GM23338 (cell line): ENCODE data around the gene AHR. TPM values are rescaled to one million over a fixed set of nuclear protein-coding genes. Genes with fewer than 3 reads are reported as not detected.

Experiments
- ATAC-seq: fragments of 200-7000 bp; cut with Tn5 transposase; 3 replicates; pipeline ENCODE4 v1.9.1; 2020
- DNase-seq: peaks from one replicate; pipeline ENCODE4 v3.0.0-alpha.2; 2015; ENCODE audit warnings: low spot score
- H2AFZ ChIP-seq: fragments of 200-600 bp; sonication (generic); 2 replicates; pipeline ENCODE4 v1.8.0; 2016; ENCODE audit warnings: antibody characterized with exemption, mild to moderate bottlenecking, moderate library complexity
- H3F3A ChIP-seq: fragments of 200-600 bp; sonication (generic); replicated peaks from 2 replicates; pipeline ENCODE4 v1.8.0; 2017; ENCODE audit warnings: antibody characterized with exemption, mixed run types, low read depth
- H3K27ac ChIP-seq: fragments of 200-600 bp; sonication (generic); 2 replicates; pipeline ENCODE4 v1.6.1; 2016; ENCODE audit warnings: low read depth
- H3K27me3 ChIP-seq: fragments of 200-600 bp; sonication (generic); 2 replicates; pipeline ENCODE4 v1.8.0; 2016; ENCODE audit warnings: mild to moderate bottlenecking, mixed run types, moderate library complexity; ENCODE audit not compliant: insufficient read depth
- H3K36me3 ChIP-seq: fragments of 200-600 bp; sonication (generic); 2 replicates; pipeline ENCODE4 v1.8.0; 2016; ENCODE audit warnings: mild to moderate bottlenecking; ENCODE audit not compliant: insufficient read depth
- H3K4me1 ChIP-seq: fragments of 200-600 bp; sonication (generic); 2 replicates; pipeline ENCODE4 v1.8.0; 2016; ENCODE audit warnings: mild to moderate bottlenecking, moderate library complexity; ENCODE audit not compliant: insufficient read depth
- H3K4me2 ChIP-seq: fragments of 200-600 bp; sonication (generic); 2 replicates; pipeline ENCODE4 v1.7.1; 2017; ENCODE audit warnings: mixed run types
- H3K4me3 ChIP-seq: fragments of 200-600 bp; sonication (generic); 2 replicates; pipeline ENCODE4 v1.6.1; 2016; ENCODE audit warnings: mixed run types
- H3K79me2 ChIP-seq: fragments of 200-600 bp; sonication (generic); replicated peaks from 2 replicates; pipeline ENCODE4 v1.8.0; 2017; ENCODE audit warnings: mild to moderate bottlenecking; ENCODE audit not compliant: insufficient read depth
- H3K9me2 ChIP-seq: fragments of 200-600 bp; sonication (generic); 2 replicates; pipeline ENCODE4 v1.8.0; 2017; ENCODE audit not compliant: insufficient read depth
- H4K20me1 ChIP-seq: fragments of 200-600 bp; sonication (generic); replicated peaks from 2 replicates; pipeline ENCODE4 v1.8.0; 2017; ENCODE audit warnings: mild to moderate bottlenecking; ENCODE audit not compliant: insufficient read depth
- H3K27ac Mint-ChIP-seq: 2 replicates; pipeline ENCODE4 v1.8.0; 2020; ENCODE audit warnings: inconsistent platforms, mild to moderate bottlenecking, moderate library complexity, mixed read lengths
- H3K27me3 Mint-ChIP-seq: 3 replicates; pipeline ENCODE4 v1.8.0; 2022; ENCODE audit warnings: low read depth, mild to moderate bottlenecking, moderate library complexity, mixed read lengths, inconsistent platforms; ENCODE audit not compliant: insufficient read depth, poor library complexity
- H3K36me3 Mint-ChIP-seq: 3 replicates; pipeline ENCODE4 v1.8.0; 2021; ENCODE audit warnings: low read depth, mild to moderate bottlenecking, inconsistent platforms, moderate library complexity, mixed read lengths
- H3K4me1 Mint-ChIP-seq: 3 replicates; pipeline ENCODE4 v1.8.0; 2020; ENCODE audit warnings: mild to moderate bottlenecking, inconsistent platforms, mixed read lengths
- H3K4me3 Mint-ChIP-seq: 3 replicates; pipeline ENCODE4 v1.8.0; 2021; ENCODE audit warnings: moderate library complexity, mild to moderate bottlenecking, inconsistent platforms, mixed read lengths
- H3K9me3 Mint-ChIP-seq: 3 replicates; pipeline ENCODE4 v1.8.0; 2020; ENCODE audit warnings: moderate library complexity, mild to moderate bottlenecking, inconsistent platforms, mixed read lengths
- CREB1 ChIP-seq: fragments of 250-450 bp; sonication (Bioruptor Pico); IDR thresholded peaks from 2 replicates; pipeline ENCODE4 v1.5.0; 2020; ENCODE audit warnings: low read depth, mild to moderate bottlenecking, moderate library complexity
- EZH2 ChIP-seq: fragments of 200-600 bp; sonication (generic); IDR thresholded peaks from one replicate; pipeline ENCODE4 v1.8.0; 2017; ENCODE audit warnings: antibody characterized with exemption, mild to moderate bottlenecking, low read depth; ENCODE audit not compliant: unreplicated experiment
- EZH2phosphoT487 ChIP-seq: fragments of 200-600 bp; sonication (generic); IDR thresholded peaks from one replicate; pipeline ENCODE4 v1.8.1; 2018; ENCODE audit warnings: antibody characterized with exemption; ENCODE audit not compliant: unreplicated experiment
- JUNB ChIP-seq: IDR thresholded peaks from one replicate; pipeline ENCODE4 v1.6.1; 2016; ENCODE audit warnings: antibody characterized with exemption; ENCODE audit not compliant: unreplicated experiment
- NANOG ChIP-seq: IDR thresholded peaks from 2 replicates; pipeline ENCODE4 v1.6.1; 2016; ENCODE audit warnings: antibody characterized with exemption, borderline replicate concordance
- POLR2AphosphoS5 ChIP-seq: IDR thresholded peaks from 2 replicates; pipeline ENCODE4 v1.6.1; 2016; ENCODE audit warnings: antibody characterized with exemption, low read depth
- STAT1 ChIP-seq: IDR thresholded peaks from one replicate; pipeline ENCODE4 v1.6.1; 2016; ENCODE audit warnings: antibody characterized with exemption; ENCODE audit not compliant: unreplicated experiment
- ZNF114 ChIP-seq: fragments of 250-450 bp; sonication (Bioruptor Pico); IDR thresholded peaks from 2 replicates; pipeline ENCODE4 v1.5.0; 2020; ENCODE audit warnings: mild to moderate bottlenecking, moderate library complexity
- ZNF331 ChIP-seq: fragments of 250-450 bp; sonication (Bioruptor Pico); IDR thresholded peaks from 2 replicates; pipeline ENCODE4 v1.5.0; 2020; ENCODE audit warnings: low read depth, mild to moderate bottlenecking, moderate library complexity
- polyA plus RNA-seq: library from polyadenylated mRNA; unstranded; fragments of >200 nt; fragmentation: Nextera tagmentation; extraction: Ambion mirVana; gene quantifications from 2 replicates; pipeline ENCODE4 v1.2.1, GENCODE V29; 2016
- total RNA-seq: library from RNA; depleted of rRNA; stranded (reverse); fragments of >200 nt; shearing (Covaris generic); gene quantifications from 2 replicates; pipeline ENCODE4 v1.2.3, GENCODE V29; 2014
- TF ChIP-seq, protein P1 (sequence below): IDR thresholded peaks from 2 replicates; pipeline ENCODE4 v1.6.1; 2016; ENCODE audit warnings: antibody characterized with exemption
- TF ChIP-seq, protein P2 (sequence below), 2 experiments: fragments of 200-600 bp in 1 of 2; sonication (generic) in 1 of 2; conservative IDR thresholded peaks; 2 replicates each; pipeline versions ENCODE4 v1.5.1 to v1.6.1; 2016 to 2017; ENCODE audit warnings: antibody characterized with exemption in 2 of 2, low read depth in 2 of 2, mild to moderate bottlenecking in 2 of 2, moderate library complexity in 1 of 2
- TF ChIP-seq, protein P3 (sequence below): IDR thresholded peaks from one replicate; pipeline ENCODE4 v1.6.1; 2018; ENCODE audit warnings: antibody characterized with exemption; ENCODE audit not compliant: unreplicated experiment
- TF ChIP-seq, protein P4 (sequence below): fragments of 250-450 bp; sonication (Bioruptor Pico); IDR thresholded peaks from 2 replicates; pipeline ENCODE4 v1.5.0; 2020; ENCODE audit warnings: mild to moderate bottlenecking, moderate library complexity

The AHR gene
- total and polyA plus RNA-seq, 2 experiments from 2014 or later: 3.4 to 14.9 TPM

DNA sequence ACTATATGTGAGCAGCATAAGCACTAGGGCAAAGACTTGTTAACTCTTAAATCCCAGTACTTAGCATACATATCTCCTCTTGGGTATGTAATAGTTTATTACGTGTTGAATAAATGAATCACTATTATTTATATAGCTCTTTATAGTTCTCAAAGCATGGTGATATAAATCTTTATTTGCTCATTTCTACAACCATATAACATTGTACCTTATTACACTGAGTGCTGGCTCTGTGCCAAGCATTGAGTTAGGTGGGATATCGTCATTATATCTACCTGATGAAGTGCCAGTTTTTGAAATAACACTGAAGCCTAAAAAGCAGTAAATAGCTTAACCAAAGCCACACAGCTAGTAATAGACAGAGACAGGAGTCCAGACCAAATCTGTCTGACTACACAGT, 27.9 kb downstream of the AHR start:
- no peaks in the 10 kb centered on the region for H3K27me3 ChIP-seq
- H3K36me3 Mint-ChIP-seq: peaks cover 2% of the 10 kb centered on the region; the same call in 1 of the 3 replicates
- no peak for ATAC-seq
- H3K9me2 ChIP-seq: no peaks in the 10 kb centered on the region
- no peak overlapping the region for H3K27ac Mint-ChIP-seq
- peaks cover 3% of the 10 kb centered on the region; the same call in 1 of the 3 replicates for H3K4me1 Mint-ChIP-seq
- H3K9me3 Mint-ChIP-seq: no peaks in the 10 kb centered on the region
- H3F3A ChIP-seq: no peaks in the 10 kb centered on the region
- no peak for DNase-seq
- no peak overlapping the region for H3K27ac ChIP-seq
- H3K79me2 ChIP-seq: no peaks in the 10 kb centered on the region
- TF ChIP-seq EZH2phosphoT487 (no peak), STAT1 (no peak), NANOG (no peak), JUNB (no peak), POLR2AphosphoS5 (no peak), ZNF331 (CRISPR knock-in tag) (no peak), CREB1 (no peak), EZH2 (no peak), ZNF114 (CRISPR knock-in tag) (no peak)
- TF ChIP-seq, protein P1, sequence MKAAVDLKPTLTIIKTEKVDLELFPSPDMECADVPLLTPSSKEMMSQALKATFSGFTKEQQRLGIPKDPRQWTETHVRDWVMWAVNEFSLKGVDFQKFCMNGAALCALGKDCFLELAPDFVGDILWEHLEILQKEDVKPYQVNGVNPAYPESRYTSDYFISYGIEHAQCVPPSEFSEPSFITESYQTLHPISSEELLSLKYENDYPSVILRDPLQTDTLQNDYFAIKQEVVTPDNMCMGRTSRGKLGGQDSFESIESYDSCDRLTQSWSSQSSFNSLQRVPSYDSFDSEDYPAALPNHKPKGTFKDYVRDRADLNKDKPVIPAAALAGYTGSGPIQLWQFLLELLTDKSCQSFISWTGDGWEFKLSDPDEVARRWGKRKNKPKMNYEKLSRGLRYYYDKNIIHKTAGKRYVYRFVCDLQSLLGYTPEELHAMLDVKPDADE: no peak
- TF ChIP-seq, protein P2, sequence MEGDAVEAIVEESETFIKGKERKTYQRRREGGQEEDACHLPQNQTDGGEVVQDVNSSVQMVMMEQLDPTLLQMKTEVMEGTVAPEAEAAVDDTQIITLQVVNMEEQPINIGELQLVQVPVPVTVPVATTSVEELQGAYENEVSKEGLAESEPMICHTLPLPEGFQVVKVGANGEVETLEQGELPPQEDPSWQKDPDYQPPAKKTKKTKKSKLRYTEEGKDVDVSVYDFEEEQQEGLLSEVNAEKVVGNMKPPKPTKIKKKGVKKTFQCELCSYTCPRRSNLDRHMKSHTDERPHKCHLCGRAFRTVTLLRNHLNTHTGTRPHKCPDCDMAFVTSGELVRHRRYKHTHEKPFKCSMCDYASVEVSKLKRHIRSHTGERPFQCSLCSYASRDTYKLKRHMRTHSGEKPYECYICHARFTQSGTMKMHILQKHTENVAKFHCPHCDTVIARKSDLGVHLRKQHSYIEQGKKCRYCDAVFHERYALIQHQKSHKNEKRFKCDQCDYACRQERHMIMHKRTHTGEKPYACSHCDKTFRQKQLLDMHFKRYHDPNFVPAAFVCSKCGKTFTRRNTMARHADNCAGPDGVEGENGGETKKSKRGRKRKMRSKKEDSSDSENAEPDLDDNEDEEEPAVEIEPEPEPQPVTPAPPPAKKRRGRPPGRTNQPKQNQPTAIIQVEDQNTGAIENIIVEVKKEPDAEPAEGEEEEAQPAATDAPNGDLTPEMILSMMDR (conservative IDR thresholded peaks at IDR 0.05; ENCODE audit: low read depth in 2 of 2): no peak
- TF ChIP-seq, protein P3, sequence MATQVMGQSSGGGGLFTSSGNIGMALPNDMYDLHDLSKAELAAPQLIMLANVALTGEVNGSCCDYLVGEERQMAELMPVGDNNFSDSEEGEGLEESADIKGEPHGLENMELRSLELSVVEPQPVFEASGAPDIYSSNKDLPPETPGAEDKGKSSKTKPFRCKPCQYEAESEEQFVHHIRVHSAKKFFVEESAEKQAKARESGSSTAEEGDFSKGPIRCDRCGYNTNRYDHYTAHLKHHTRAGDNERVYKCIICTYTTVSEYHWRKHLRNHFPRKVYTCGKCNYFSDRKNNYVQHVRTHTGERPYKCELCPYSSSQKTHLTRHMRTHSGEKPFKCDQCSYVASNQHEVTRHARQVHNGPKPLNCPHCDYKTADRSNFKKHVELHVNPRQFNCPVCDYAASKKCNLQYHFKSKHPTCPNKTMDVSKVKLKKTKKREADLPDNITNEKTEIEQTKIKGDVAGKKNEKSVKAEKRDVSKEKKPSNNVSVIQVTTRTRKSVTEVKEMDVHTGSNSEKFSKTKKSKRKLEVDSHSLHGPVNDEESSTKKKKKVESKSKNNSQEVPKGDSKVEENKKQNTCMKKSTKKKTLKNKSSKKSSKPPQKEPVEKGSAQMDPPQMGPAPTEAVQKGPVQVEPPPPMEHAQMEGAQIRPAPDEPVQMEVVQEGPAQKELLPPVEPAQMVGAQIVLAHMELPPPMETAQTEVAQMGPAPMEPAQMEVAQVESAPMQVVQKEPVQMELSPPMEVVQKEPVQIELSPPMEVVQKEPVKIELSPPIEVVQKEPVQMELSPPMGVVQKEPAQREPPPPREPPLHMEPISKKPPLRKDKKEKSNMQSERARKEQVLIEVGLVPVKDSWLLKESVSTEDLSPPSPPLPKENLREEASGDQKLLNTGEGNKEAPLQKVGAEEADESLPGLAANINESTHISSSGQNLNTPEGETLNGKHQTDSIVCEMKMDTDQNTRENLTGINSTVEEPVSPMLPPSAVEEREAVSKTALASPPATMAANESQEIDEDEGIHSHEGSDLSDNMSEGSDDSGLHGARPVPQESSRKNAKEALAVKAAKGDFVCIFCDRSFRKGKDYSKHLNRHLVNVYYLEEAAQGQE: no peak
- TF ChIP-seq, protein P4, sequence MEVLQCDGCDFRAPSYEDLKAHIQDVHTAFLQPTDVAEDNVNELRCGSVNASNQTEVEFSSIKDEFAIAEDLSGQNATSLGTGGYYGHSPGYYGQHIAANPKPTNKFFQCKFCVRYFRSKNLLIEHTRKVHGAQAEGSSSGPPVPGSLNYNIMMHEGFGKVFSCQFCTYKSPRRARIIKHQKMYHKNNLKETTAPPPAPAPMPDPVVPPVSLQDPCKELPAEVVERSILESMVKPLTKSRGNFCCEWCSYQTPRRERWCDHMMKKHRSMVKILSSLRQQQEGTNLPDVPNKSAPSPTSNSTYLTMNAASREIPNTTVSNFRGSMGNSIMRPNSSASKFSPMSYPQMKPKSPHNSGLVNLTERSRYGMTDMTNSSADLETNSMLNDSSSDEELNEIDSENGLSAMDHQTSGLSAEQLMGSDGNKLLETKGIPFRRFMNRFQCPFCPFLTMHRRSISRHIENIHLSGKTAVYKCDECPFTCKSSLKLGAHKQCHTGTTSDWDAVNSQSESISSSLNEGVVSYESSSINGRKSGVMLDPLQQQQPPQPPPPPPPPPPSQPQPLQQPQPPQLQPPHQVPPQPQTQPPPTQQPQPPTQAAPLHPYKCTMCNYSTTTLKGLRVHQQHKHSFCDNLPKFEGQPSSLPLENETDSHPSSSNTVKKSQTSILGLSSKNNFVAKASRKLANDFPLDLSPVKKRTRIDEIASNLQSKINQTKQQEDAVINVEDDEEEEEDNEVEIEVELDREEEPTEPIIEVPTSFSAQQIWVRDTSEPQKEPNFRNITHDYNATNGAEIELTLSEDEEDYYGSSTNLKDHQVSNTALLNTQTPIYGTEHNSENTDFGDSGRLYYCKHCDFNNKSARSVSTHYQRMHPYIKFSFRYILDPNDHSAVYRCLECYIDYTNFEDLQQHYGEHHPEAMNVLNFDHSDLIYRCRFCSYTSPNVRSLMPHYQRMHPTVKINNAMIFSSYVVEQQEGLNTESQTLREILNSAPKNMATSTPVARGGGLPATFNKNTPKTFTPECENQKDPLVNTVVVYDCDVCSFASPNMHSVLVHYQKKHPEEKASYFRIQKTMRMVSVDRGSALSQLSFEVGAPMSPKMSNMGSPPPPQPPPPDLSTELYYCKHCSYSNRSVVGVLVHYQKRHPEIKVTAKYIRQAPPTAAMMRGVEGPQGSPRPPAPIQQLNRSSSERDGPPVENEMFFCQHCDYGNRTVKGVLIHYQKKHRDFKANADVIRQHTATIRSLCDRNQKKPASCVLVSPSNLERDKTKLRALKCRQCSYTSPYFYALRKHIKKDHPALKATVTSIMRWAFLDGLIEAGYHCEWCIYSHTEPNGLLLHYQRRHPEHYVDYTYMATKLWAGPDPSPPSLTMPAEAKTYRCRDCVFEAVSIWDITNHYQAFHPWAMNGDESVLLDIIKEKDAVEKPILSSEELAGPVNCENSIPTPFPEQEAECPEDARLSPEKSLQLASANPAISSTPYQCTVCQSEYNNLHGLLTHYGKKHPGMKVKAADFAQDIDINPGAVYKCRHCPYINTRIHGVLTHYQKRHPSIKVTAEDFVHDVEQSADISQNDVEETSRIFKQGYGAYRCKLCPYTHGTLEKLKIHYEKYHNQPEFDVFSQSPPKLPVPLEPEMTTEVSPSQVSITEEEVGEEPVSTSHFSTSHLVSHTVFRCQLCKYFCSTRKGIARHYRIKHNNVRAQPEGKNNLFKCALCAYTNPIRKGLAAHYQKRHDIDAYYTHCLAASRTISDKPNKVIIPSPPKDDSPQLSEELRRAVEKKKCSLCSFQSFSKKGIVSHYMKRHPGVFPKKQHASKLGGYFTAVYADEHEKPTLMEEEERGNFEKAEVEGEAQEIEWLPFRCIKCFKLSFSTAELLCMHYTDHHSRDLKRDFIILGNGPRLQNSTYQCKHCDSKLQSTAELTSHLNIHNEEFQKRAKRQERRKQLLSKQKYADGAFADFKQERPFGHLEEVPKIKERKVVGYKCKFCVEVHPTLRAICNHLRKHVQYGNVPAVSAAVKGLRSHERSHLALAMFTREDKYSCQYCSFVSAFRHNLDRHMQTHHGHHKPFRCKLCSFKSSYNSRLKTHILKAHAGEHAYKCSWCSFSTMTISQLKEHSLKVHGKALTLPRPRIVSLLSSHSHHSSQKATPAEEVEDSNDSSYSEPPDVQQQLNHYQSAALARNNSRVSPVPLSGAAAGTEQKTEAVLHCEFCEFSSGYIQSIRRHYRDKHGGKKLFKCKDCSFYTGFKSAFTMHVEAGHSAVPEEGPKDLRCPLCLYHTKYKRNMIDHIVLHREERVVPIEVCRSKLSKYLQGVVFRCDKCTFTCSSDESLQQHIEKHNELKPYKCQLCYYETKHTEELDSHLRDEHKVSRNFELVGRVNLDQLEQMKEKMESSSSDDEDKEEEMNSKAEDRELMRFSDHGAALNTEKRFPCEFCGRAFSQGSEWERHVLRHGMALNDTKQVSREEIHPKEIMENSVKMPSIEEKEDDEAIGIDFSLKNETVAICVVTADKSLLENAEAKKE: no peak
- H3K4me3 ChIP-seq: no peak overlapping the region
- H3K27me3 Mint-ChIP-seq: no peaks in the 10 kb centered on the region
- no peaks in the 10 kb centered on the region for H3K36me3 ChIP-seq
- H4K20me1 ChIP-seq: no peaks in the 10 kb centered on the region
- H2AFZ ChIP-seq: no peak overlapping the region
- H3K4me1 ChIP-seq: no peaks in the 10 kb centered on the region
- no peak overlapping the region for H3K4me2 ChIP-seq
- H3K4me3 Mint-ChIP-seq: no peak overlapping the region
